Activated CD8-positive, alpha-beta T cell treated with anti-CD3 and anti-CD28 coated beads, Interleukin-2, amount 10 ng/mL, durations not matched to agents 7 days and 5 days (primary cell): Measurements from ENCODE around the gene RNASE8. TPM values are rescaled to one million over a fixed set of nuclear protein-coding genes. Genes with fewer than 3 reads are reported as not detected.
A peak's percentile ranks its signal among the peaks of the same experiment; 100 is the strongest.

ENCODE experiments used
- ATAC-seq: fragments of 150-1000 bp; cut with Tn5 transposase; one replicate; pipeline ENCODE4 v1.10.0; 2021; ENCODE audit warnings: moderate library complexity
- CTCF ChIA-PET: fragments of 350-600 bp; sonication (Branson Sonifier 250); formaldehyde crosslinking; loops from one replicate; lab custom pipeline; 2021; ENCODE audit warnings: antibody characterized with exemption; lab: Charles Lee
- POLR2A ChIA-PET: fragments of 350-600 bp; sonication (Branson Sonifier 250); formaldehyde crosslinking; loops from one replicate; lab custom pipeline; 2021; ENCODE audit warnings: antibody characterized with exemption; lab: Charles Lee
- DNase-seq: peaks from one replicate; pipeline ENCODE4 v3.0.0-alpha.2; 2020
- H3K27ac Mint-ChIP-seq: one replicate; pipeline ENCODE4 v1.8.0; 2021; ENCODE audit warnings: mild to moderate bottlenecking, mixed read lengths
- H3K27me3 Mint-ChIP-seq: one replicate; pipeline ENCODE4 v1.8.0; 2021; ENCODE audit warnings: low read depth, mixed read lengths
- H3K36me3 Mint-ChIP-seq: one replicate; pipeline ENCODE4 v1.8.0; 2021; ENCODE audit warnings: low read depth, mixed read lengths
- H3K4me1 Mint-ChIP-seq: one replicate; pipeline ENCODE4 v1.8.0; 2021; ENCODE audit warnings: low read depth, mixed read lengths
- H3K4me3 Mint-ChIP-seq: one replicate; pipeline ENCODE4 v1.8.0; 2021; ENCODE audit warnings: mild to moderate bottlenecking, mixed read lengths
- H3K9me3 Mint-ChIP-seq: one replicate; pipeline ENCODE4 v1.8.0; 2022; ENCODE audit warnings: mixed read lengths; ENCODE audit not compliant: insufficient read depth
- total RNA-seq, 2 experiments: library from RNA; stranded (reverse); gene quantifications; one replicate each; pipeline ENCODE4 v1.2.3, GENCODE V29; 2021

Gene RNASE8
- total RNA-seq, 2 experiments from 2014 or later = not detected

- no peak for ATAC-seq
- Mint-ChIP-seq H3K27me3 (peaks cover 21% of the 10 kb centered on the region), H3K4me1 (no peaks in the 10 kb centered on the region), H3K9me3 (no peaks in the 10 kb centered on the region), H3K27ac (no peak overlapping the region), H3K4me3 (no peak overlapping the region), H3K36me3 (no peaks in the 10 kb centered on the region)
- ChIA-PET POLR2A (no interaction called here), CTCF (no interaction called here)
- DNase-seq = no peak
These were observed 2.9 kb upstream of the RNASE8 start for GRCh38 chr14:21054768-21055145.

GRCh38 chr14:21055432-21056117, 2.0 kb upstream of the RNASE8 start:
- no peak overlapping the region for H3K27ac Mint-ChIP-seq
- H3K9me3 Mint-ChIP-seq = no peaks in the 10 kb centered on the region
- ChIA-PET POLR2A (no interaction called here), CTCF (interaction anchor here (1.2 kb wide), 1 partner anchor 15 kb away, joined by 3 read pairs; no protein-coding TSS in a partner anchor)
- no peak for DNase-seq
- H3K4me1 Mint-ChIP-seq = no peaks in the 10 kb centered on the region
- H3K36me3 Mint-ChIP-seq = no peaks in the 10 kb centered on the region
- no peak overlapping the region for H3K4me3 Mint-ChIP-seq
- peaks cover 22% of the 10 kb centered on the region for H3K27me3 Mint-ChIP-seq
- no peak for ATAC-seq

GRCh38 chr14:21056520-21057163, 980 bp upstream of the RNASE8 start:
- ATAC-seq = no peak
- Mint-ChIP-seq H3K9me3 (no peaks in the 10 kb centered on the region), H3K36me3 (no peaks in the 10 kb centered on the region), H3K27me3 (peaks cover 28% of the 10 kb centered on the region), H3K4me1 (no peaks in the 10 kb centered on the region), H3K27ac (no peak overlapping the region), H3K4me3 (no peak overlapping the region)
- DNase-seq = no peak
- CTCF ChIA-PET = interaction anchor here (1.2 to 1.3 kb wide), 3 partner anchors 12 to 48 kb away, joined by 3 to 4 read pairs (median 3); no protein-coding TSS in a partner anchor
- POLR2A ChIA-PET = no interaction called here

GRCh38 chr14:21058903-21059302, 1.3 kb downstream of the RNASE8 start:
- CTCF ChIA-PET = interaction anchor here (1.0 to 1.8 kb wide), 2 partner anchors 18 to 44 kb away, joined by 3 to 4 read pairs; no protein-coding TSS in a partner anchor
- Mint-ChIP-seq H3K4me1 (no peaks in the 10 kb centered on the region), H3K4me3 (no peak overlapping the region), H3K27me3 (peaks cover 37% of the 10 kb centered on the region), H3K9me3 (no peaks in the 10 kb centered on the region), H3K27ac (no peak overlapping the region), H3K36me3 (no peaks in the 10 kb centered on the region)
- POLR2A ChIA-PET = no interaction called here
- ATAC-seq = no peak
- no peak for DNase-seq

- DNase-seq (no peak), ATAC-seq (no peak)
- Mint-ChIP-seq H3K9me3 (no peaks in the 10 kb centered on the region), H3K36me3 (no peaks in the 10 kb centered on the region), H3K4me3 (no peak overlapping the region), H3K27ac (no peak overlapping the region), H3K27me3 (peaks cover 38% of the 10 kb centered on the region), H3K4me1 (no peaks in the 10 kb centered on the region)
- ChIA-PET CTCF (interaction anchor here (1.8 to 2.9 kb wide), 2 partner anchors 45 kb away, joined by 4 to 11 read pairs; no protein-coding TSS in a partner anchor), POLR2A (no interaction called here)
These were observed 2.4 kb downstream of the RNASE8 start for GRCh38 chr14:21059842-21060613.

- Mint-ChIP-seq H3K9me3 (no peaks in the 10 kb centered on the region), H3K4me3 (no peak overlapping the region), H3K27me3 (peaks cover 44% of the 10 kb centered on the region), H3K27ac (no peak overlapping the region), H3K36me3 (no peaks in the 10 kb centered on the region), H3K4me1 (no peaks in the 10 kb centered on the region)
- ChIA-PET CTCF (interaction anchor here (1.9 to 2.9 kb wide), 2 partner anchors 31 to 46 kb away, joined by 6 to 11 read pairs; no protein-coding TSS in a partner anchor), POLR2A (no interaction called here)
- no peak for ATAC-seq
- DNase-seq = no peak
These were observed 3.2 kb downstream of the RNASE8 start for GRCh38 chr14:21060614-21061346.

GRCh38 chr14:21061347-21061668, 3.7 kb downstream of the RNASE8 start:
- CTCF ChIA-PET = interaction anchor here (1.0 to 2.9 kb wide), 3 partner anchors 9 to 47 kb away, joined by 3 to 11 read pairs (median 6); partner anchors contain the start of gene ARHGEF40
- peaks cover 48% of the 10 kb centered on the region for H3K27me3 Mint-ChIP-seq

GRCh38 chr14:21063479-21063878, 5.9 kb downstream of the RNASE8 start:
- H3K27me3 Mint-ChIP-seq = peaks cover 61% of the 10 kb centered on the region
- no peaks in the 10 kb centered on the region for H3K9me3 Mint-ChIP-seq
- ChIA-PET POLR2A (no interaction called here), CTCF (interaction anchor here (0.9 to 1.0 kb wide), 2 partner anchors 29 to 41 kb away, joined by 3 read pairs; no protein-coding TSS in a partner anchor)
- DNase-seq (no peak), ATAC-seq (no peak)
- peaks cover under 1% of the 10 kb centered on the region for H3K4me1 Mint-ChIP-seq
- H3K4me3 Mint-ChIP-seq = no peak overlapping the region
- no peaks in the 10 kb centered on the region for H3K36me3 Mint-ChIP-seq
- no peak overlapping the region for H3K27ac Mint-ChIP-seq

More at GRCh38 chr14:21061347-21061668, 3.7 kb downstream of the RNASE8 start:
- no peaks in the 10 kb centered on the region for H3K9me3 Mint-ChIP-seq
- DNase-seq = no peak
- no peaks in the 10 kb centered on the region for H3K36me3 Mint-ChIP-seq
- ATAC-seq = no peak
- H3K4me1 Mint-ChIP-seq = no peaks in the 10 kb centered on the region
- H3K27ac Mint-ChIP-seq = no peak overlapping the region
- H3K4me3 Mint-ChIP-seq = no peak overlapping the region
- POLR2A ChIA-PET = no interaction called here

- POLR2A ChIA-PET = no interaction called here
- CTCF ChIA-PET = interaction anchor here (0.8 to 5.1 kb wide), 12 partner anchors 11 to 61 kb away, joined by 3 to 140 read pairs (median 6); partner anchors contain the start of gene TMEM253
- no peak for ATAC-seq
- Mint-ChIP-seq H3K27ac (no peak overlapping the region), H3K36me3 (no peaks in the 10 kb centered on the region), H3K9me3 (no peaks in the 10 kb centered on the region), H3K27me3 (peaks cover 75% of the 10 kb centered on the region), H3K4me1 (peaks cover 31% of the 10 kb centered on the region), H3K4me3 (no peak overlapping the region)
- DNase-seq = no peak
These were observed 9.4 kb downstream of the RNASE8 start for GRCh38 chr14:21066882-21067502.

- ChIA-PET CTCF (interaction anchor here (0.8 to 5.1 kb wide), 16 partner anchors 9 to 98 kb away, joined by 3 to 140 read pairs (median 7); partner anchors contain the start of genes OR5AU1, SLC39A2 and TMEM253), POLR2A (interaction anchor here (0.7 to 1.4 kb wide), 2 partner anchors 24 to 36 kb away, joined by 3 to 5 read pairs; no protein-coding TSS in a partner anchor)
- Mint-ChIP-seq H3K36me3 (no peaks in the 10 kb centered on the region), H3K9me3 (no peaks in the 10 kb centered on the region), H3K27me3 (peaks cover 74% of the 10 kb centered on the region), H3K4me1 (peaks cover 37% of the 10 kb centered on the region), H3K4me3 (peak overlapping the region; percentile 60), H3K27ac (no peak overlapping the region)
- DNase-seq (peak; percentile 62), ATAC-seq (peak; percentile 52)
These were observed 11.1 kb downstream of the RNASE8 start for GRCh38 chr14:21068521-21069387.
